Measurements from ENCODE around the gene BDH1.

DNA sequence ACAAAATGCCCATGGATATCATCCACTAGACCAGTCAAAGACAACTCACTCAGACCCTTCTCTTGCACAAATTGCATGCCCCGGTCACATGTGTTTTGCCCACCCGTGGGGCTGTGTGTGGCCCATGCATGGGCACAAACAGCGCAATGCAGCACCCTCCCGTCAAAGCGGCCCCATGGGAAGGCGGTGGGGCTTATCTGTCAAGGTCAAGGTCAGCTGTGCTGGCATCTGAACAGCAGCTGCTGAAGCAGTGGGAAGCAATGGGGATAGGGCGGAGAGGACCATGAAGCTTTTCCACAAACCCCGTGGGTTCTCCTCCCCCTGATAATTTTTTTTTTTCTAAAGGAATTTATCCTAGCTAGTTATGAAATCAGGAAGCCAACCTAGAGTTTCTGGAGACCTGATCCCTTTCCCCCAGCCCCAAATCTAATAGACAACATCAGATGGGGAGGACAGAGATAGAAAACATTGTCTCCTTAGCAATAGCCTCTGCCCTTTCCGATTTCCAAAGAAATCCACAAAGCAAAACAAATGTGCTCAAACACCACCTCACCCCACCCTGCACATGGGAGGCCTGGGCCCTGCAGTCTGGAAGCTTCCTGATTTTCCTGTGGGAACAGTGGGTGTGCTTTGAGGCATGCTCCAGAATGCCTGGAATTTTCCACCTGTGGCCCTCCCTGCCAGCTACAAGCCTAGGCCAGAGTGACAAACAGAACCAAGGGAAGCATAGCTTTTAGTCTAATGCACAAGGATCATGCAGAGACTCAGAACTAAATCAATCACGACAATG is 84.4 kb downstream of the BDH1 start:
- TF ChIP-seq, protein P1, sequence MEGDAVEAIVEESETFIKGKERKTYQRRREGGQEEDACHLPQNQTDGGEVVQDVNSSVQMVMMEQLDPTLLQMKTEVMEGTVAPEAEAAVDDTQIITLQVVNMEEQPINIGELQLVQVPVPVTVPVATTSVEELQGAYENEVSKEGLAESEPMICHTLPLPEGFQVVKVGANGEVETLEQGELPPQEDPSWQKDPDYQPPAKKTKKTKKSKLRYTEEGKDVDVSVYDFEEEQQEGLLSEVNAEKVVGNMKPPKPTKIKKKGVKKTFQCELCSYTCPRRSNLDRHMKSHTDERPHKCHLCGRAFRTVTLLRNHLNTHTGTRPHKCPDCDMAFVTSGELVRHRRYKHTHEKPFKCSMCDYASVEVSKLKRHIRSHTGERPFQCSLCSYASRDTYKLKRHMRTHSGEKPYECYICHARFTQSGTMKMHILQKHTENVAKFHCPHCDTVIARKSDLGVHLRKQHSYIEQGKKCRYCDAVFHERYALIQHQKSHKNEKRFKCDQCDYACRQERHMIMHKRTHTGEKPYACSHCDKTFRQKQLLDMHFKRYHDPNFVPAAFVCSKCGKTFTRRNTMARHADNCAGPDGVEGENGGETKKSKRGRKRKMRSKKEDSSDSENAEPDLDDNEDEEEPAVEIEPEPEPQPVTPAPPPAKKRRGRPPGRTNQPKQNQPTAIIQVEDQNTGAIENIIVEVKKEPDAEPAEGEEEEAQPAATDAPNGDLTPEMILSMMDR (IDR thresholded peaks at IDR 0.05), result no peak
- TF ChIP-seq POLR2A (IDR thresholded peaks at IDR 0.05), result no peak
- TF ChIP-seq POLR2AphosphoS5 (IDR thresholded peaks at IDR 0.05), result no peak

Measured in upper lobe of left lung (tissue), 4 donors.